Activated CD8-positive, alpha-beta memory T cell treated with anti-CD3 and anti-CD28 coated beads for 1 hour (primary cell): ENCODE measurements around the gene SLC1A5.
"Not testable (repeated sequence)": the region's sequence is repeated elsewhere in the genome, so short reads cannot be mapped to it uniquely, and the experiment has no call there.

Source experiments
- DNase-seq, 2 donors: peaks; one replicate each; pipeline ENCODE4 v3.0.0-alpha.2; 2020; ENCODE audit warnings: low read depth in 1 of 2; ENCODE audit errors: extremely low read depth in 1 of 2

Gene SLC1A5

GRCh38 chr19:46802152-46802551 is 13.8 kb upstream of the SLC1A5 start:
- no peak for DNase-seq

GRCh38 chr19:46798713-46799112 is 10.3 kb upstream of the SLC1A5 start:
- no peak for DNase-seq

- no peak for DNase-seq
Observed at GRCh38 chr19:46797881-46798280, 9.5 kb upstream of the SLC1A5 start.

GRCh38 chr19:46791944-46792343 is 3.5 kb upstream of the SLC1A5 start:
- no peak for DNase-seq

DNA sequence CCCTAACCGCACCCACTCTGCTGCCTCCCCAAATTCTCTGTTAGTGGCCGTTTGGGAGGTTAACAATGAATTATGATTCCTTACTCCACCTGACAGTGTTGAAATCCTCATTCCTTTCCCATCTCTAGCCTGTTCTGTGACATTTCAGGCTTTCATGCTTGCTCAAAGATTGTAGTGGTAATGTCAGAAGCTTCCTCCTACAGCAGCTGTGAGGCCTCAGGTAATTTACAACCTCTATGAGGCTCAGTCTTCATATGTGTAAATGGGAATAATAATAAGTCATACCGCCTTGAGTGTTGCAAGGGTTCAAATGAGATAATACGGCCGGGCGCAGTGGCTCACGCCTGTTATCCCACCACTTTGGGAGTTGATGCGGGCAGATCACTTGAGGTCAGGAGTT is 977 bp upstream of the SLC1A5 start:
- no peak for DNase-seq

GRCh38 chr19:46788968-46789338 is 559 bp upstream of the SLC1A5 start:
- DNase-seq = no peak

GRCh38 chr19:46787331-46788261 is 798 bp downstream of the SLC1A5 start:
- peak in 1 of 2 donors; percentile 22 for DNase-seq

DNA sequence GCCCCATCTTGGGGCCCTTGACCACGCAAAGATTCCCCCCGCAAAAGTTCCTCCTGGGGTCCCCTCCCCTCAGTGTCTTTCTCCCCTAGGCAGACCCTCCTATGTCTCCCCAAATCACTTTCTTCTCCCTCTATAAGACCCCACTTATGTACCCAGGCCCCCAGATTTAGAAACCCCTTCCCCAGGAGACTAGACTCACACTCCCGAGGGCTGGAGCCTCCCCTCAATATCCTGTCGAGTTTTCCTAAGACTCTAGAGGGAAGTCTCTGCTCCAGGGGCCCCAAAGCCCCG is 1.4 kb downstream of the SLC1A5 start:
- DNase-seq = no peak

DNA sequence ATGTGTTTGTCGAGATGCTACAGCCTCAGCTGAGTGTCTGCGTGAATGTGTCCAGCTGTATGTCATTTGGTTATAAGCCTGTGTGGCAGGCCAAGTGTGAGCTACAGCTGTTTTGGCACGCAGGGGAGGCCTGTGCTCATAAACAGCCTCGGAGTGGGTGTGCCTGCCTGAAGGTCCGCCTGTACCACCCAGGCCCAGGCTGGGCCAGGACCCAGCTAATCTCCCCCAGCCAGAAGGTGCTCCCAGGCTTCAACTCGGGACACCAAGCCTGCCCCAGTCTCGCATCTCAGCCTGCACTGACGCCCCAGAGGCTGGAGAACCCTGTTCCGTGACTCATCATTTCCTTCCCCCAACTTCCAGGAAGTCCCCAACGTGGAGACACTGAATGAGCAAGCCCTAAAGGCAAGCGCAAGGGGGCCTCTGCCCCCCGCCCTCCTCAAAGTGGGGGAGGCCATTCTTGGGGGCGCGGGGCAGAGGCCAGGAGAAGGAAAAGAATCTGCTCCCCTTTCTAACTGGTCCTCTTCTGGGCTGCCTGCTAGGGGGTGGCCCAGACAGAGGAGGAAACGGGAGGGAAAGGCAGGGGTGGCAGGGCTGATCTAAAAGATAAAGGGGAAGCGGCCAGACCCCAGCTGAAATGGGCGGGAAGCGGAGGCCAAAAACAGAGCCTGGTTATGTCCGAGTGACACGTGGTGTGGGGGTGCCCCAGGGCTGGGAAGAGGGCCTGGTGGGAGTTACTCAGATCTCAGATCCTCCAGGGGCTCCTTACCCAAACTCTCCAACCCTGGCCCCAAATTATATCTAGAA is 2.0 kb downstream of the SLC1A5 start:
- peak; percentile 68 to 76 for DNase-seq

DNA sequence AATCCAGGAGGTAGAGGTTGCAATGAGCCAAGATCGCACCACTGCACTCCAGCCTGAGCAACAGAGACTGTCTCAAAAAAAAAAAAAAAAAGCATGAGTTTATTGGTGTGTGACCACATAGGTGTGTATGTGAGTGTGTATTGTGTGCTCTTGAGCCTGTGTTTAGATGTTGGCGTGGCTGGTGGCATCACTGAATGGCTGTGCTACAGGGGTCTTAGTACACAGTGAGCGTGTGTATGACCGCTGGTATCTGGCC is 2.5 kb downstream of the SLC1A5 start:
- no peak for DNase-seq

DNA sequence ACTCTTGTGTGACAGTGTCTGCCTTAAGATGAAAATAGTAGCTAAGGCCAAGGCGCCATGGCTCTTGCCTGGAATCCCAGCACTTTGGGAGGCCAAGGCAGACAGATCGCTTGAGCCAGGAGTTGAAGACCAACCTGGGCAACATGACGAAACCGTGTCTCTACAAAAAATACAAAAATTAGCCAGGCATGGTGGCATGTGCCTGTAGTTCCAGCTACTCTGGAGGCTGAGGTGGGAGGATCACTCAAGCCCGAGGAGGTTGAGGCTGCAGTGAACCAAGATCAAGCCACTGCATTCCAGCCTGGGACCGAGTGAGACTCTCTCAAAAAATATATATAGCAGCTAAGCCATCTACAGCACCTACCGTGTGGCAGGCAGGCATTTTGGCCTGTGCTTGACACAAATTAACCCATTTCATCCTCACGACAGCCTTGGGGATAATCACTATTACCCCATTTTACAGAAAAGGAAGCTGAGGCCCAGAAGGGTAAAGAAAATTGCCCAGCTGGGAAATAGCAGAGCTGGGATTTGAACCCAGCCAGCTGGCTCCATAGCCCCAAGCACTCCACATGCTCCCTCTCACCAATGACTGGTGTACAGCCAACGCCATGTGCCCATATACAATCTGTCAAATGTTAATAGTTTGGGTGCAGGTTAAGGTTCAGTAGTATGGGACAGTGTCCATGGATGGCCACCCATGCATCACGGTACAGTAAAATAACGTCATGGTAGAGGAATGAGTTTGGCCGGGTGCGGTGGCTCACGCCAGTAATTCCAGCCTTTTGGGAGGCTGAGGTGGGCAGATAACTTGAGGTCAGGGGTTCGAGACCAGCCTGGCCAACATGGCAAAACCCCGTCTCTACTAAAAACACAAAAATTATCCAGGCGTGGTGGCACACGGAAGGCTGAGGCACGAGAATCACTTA is 3.1 kb downstream of the SLC1A5 start:
- no peak for DNase-seq

DNA sequence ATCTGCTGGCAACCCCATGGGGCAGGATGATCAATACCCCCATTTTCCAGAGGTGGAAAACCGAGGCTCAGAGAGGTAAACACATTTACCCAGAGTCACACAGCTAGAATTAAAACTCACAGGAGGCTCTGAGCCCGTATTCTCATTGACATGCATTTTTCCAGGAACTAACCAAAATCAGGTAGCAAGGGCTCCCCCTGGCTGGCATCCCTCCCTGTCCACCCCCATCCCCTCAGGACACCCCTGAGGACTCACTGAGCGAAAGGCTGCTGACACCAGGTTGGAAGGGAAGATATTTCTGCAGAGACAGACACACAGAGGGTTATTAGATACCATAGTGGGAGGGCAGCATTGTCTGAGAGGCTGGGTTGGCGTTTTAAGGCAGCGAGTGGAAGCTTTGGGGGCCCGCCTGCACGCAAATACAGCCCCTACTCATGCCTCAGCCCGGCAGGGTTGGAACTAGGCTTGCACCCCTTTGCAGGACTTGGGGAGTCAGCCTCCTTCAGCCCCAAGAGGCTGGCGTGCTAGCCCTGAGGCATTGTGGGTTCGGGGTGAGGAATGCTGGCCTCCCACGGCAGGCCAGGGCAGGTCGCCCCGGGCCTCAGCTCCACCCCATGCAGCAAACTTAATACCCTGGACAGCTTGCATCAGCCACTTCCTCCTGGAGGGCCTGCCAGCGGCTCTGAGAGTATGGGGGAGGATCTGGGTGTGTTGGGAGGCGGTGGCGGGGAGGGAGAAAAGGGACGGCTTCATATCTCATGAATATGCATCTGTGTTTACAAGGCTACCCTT is 3.9 kb downstream of the SLC1A5 start:
- no peak for DNase-seq

DNA sequence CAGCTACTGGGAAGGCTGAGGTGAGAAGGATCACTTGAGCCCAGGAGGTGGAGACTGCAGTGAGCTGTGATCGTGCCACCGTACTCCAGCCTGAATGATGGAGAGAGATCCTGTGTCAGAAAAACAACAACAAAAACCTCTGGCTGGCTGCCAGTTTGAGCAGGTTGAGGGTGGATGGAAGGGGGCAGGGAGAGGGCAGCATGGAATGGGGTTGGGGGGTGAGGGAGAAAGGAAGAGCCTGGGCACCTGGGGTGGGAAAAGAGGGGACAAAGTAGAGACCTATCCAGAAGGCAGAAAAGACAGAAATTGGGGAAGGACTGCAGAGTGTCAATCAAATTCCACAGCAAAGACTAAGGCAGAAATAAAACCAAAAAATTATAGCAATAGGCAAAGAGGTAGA is 4.7 kb downstream of the SLC1A5 start:
- DNase-seq = no peak

DNA sequence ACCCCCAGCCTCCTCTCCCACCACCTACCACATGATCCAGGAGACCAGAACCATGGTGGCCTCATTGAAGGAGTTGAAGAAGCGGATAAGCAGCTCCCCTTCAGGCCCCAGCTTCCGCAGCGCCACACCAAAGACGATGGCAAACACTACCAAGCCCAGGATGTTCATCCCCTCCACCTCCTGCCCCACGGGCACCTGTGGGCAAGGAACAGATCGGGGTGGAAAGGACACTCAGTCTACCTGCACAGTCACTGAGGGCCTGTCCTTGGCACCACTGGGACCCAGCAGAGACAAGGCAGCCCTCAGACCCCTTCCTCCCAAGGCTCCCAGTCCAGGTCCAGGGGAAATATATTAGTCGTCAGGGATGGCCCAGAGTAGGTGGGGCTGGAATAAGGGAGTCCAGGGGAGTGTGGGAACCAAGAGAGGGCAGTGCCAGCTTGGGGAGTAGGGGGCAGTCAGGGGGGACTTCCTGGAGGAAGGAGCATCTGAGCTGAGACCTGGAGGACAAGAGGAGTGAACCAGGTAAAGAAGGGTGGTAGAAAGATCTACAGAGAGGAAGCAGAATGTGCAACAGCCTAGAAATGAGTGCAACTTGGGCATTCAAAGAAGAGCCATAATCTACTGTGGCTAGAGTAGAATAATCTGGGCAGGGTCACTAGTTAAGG is 5.9 kb downstream of the SLC1A5 start:
- DNase-seq = no peak

- DNase-seq = not testable (repeated sequence)
Observed at GRCh38 chr19:46777956-46778645, 10.3 kb downstream of the SLC1A5 start.

DNA sequence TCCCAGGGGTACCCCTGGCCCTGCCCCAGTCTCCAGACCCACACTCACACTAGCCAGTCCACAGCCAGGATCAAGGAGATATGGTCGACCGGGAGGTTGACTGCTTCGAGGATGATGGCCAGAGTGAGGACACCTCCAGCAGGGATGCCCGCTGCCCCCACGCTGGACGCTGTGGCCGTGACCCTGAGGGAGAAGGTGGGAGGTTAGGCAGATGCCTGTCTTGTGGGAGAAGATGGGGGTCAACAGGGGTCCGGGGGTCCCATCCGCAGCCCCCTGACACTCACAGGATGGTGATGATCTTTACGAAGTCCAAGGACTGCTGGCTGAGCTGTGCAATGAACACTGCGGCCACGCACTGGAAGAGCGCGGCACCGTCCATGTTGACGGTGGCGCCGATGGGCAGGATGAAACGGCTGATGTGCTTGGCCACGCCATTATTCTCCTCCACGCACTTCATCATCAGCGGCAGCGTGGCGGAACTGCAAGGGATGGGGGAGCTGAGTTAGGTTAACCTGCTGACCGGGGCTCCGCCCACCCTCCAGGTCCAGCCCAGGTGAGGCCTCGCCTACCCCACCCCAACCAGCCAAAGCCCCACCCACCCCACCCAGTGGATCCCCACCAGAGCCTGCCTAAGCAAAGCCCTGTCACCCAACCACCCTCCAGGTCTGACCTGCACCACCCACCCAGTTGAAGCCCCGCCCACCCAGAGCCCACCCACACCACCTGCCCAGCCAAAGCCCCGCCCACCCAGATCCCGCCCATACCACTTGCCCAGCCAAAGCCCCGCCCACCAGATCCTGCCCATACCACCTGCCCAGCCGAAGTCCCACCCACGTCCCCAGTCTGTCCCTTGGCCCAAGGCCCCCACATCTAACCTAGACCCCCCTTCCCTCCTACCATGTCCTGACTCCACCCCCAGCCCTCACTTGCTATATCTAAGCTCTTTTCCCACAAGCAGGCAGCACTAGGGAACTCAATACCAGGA is 11.2 kb downstream of the SLC1A5 start:
- no peak for DNase-seq

- DNase-seq = no peak
Observed at GRCh38 chr19:46775642-46776258, 12.6 kb downstream of the SLC1A5 start.

DNA sequence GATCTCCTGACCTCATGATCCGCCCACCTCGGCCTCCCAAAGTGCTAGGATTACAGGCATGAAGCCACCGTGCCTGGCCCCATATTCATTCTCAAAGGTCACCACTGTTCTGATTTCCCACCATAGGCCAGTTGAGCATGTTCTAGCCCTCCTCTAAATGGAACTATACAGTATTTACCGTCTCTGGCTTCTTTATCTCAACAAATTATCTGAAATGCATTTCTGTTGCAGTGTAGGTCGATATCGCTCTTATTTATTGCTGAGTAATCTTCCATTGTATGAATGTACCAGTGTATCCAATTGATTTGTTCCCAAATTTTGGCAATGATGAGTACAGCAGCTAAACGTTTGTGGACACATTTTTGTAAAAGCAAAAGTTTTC is 15.4 kb downstream of the SLC1A5 start:
- DNase-seq = no peak
